Trophoblast cell (in vitro differentiated cells and primary cell): Measurements from ENCODE around the gene SNX18.

ENCODE experiments used
- DNase-seq, 2 donors: peaks; one replicate each; pipeline ENCODE4 v3.0.0-alpha.2; 2016
- H2AFZ ChIP-seq: 2 replicates; pipeline ENCODE4 v1.6.1; 2013; ENCODE audit warnings: low read length, moderate library complexity, mild to moderate bottlenecking; ENCODE audit not compliant: insufficient read depth, poor library complexity
- H2AK5ac ChIP-seq: 2 replicates; pipeline ENCODE4 v1.6.1; 2013; ENCODE audit warnings: mild to moderate bottlenecking, low read length
- H2BK120ac ChIP-seq: 2 replicates; pipeline ENCODE4 v1.6.1; 2013; ENCODE audit warnings: low read length, mild to moderate bottlenecking, moderate library complexity; ENCODE audit not compliant: insufficient read depth, poor library complexity
- H2BK12ac ChIP-seq: 2 replicates; pipeline ENCODE4 v1.6.1; 2013; ENCODE audit warnings: mild to moderate bottlenecking, low read length, moderate library complexity
- H2BK5ac ChIP-seq: 2 replicates; pipeline ENCODE4 v1.6.1; 2013; ENCODE audit warnings: low read length, low read depth, moderate library complexity, mild to moderate bottlenecking; ENCODE audit not compliant: poor library complexity
- H3K14ac ChIP-seq: 2 replicates; pipeline ENCODE4 v1.6.1; 2013; ENCODE audit warnings: mild to moderate bottlenecking, low read length
- H3K18ac ChIP-seq: 2 replicates; pipeline ENCODE4 v1.6.1; 2013; ENCODE audit warnings: mild to moderate bottlenecking, low read length
- H3K23ac ChIP-seq: 2 replicates; pipeline ENCODE4 v1.6.1; 2013; ENCODE audit warnings: low read length
- H3K27ac ChIP-seq: 2 replicates; pipeline ENCODE4 v1.5.1; 2013; ENCODE audit warnings: low read depth, mild to moderate bottlenecking, inconsistent platforms, low read length, moderate library complexity
- H3K27me3 ChIP-seq: 2 replicates; pipeline ENCODE4 v1.6.1; 2013; ENCODE audit warnings: inconsistent platforms, mild to moderate bottlenecking, low read length, moderate library complexity; ENCODE audit not compliant: insufficient read depth
- H3K36me3 ChIP-seq, 2 experiments: 1 replicate in 1 of 2; 2 replicates in 1 of 2; pipeline ENCODE4 v1.6.1; 2013; ENCODE audit warnings: low read length in 2 of 2, mild to moderate bottlenecking in 2 of 2, moderate library complexity in 1 of 2; ENCODE audit not compliant: insufficient read depth in 2 of 2, control insufficient read depth in 1 of 2
- H3K4ac ChIP-seq: 2 replicates; pipeline ENCODE4 v1.6.1; 2013; ENCODE audit warnings: low read depth, mild to moderate bottlenecking, low read length, moderate library complexity
- H3K4me1 ChIP-seq, 2 experiments: 1 replicate in 1 of 2; 2 replicates in 1 of 2; pipeline ENCODE4 v1.6.1; 2013; ENCODE audit warnings: low read length in 2 of 2, mild to moderate bottlenecking in 2 of 2, moderate library complexity in 1 of 2; ENCODE audit not compliant: insufficient read depth in 2 of 2, control insufficient read depth in 1 of 2
- H3K4me2 ChIP-seq: 2 replicates; pipeline ENCODE4 v1.6.1; 2013; ENCODE audit warnings: inconsistent platforms, mild to moderate bottlenecking, low read length, moderate library complexity
- H3K4me3 ChIP-seq: 2 replicates; pipeline ENCODE4 v1.5.1; 2013; ENCODE audit warnings: mild to moderate bottlenecking, low read depth, low read length, inconsistent platforms
- H3K79me1 ChIP-seq: one replicate; pipeline ENCODE4 v1.6.1; 2013; ENCODE audit warnings: low read length
- H3K79me2 ChIP-seq: 2 replicates; pipeline ENCODE4 v1.6.1; 2013; ENCODE audit warnings: low read length, mild to moderate bottlenecking; ENCODE audit not compliant: control insufficient read depth, insufficient read depth, poor library complexity
- H3K9ac ChIP-seq: 2 replicates; pipeline ENCODE4 v1.6.1; 2013; ENCODE audit warnings: mild to moderate bottlenecking, low read length
- H3K9me3 ChIP-seq: 2 replicates; pipeline ENCODE4 v1.6.1; 2013; ENCODE audit warnings: low read depth, mild to moderate bottlenecking, control low read depth, inconsistent platforms, low read length; ENCODE audit not compliant: insufficient read depth
- H4K12ac ChIP-seq: 2 replicates; pipeline ENCODE4 v1.6.1; 2013; ENCODE audit warnings: low read depth, mild to moderate bottlenecking, low read length, moderate library complexity
- H4K8ac ChIP-seq: 2 replicates; pipeline ENCODE4 v1.6.1; 2013; ENCODE audit warnings: low read depth, mild to moderate bottlenecking, low read length, moderate library complexity
- H4K91ac ChIP-seq: one replicate; pipeline ENCODE4 v1.6.1; 2013; ENCODE audit warnings: low read depth, mild to moderate bottlenecking, low read length, moderate library complexity
- WGBS: extraction: QIAGEN DNeasy Blood & Tissue Kit; methylation state at CpG from one replicate; pipeline ENCODE4 v1.1.7; 2013; ENCODE audit warnings: missing lambda C conversion rate; ENCODE audit not compliant: insufficient read length, insufficient coverage; ENCODE audit errors: extremely low coverage; 5-methylcytosine and 5-hydroxymethylcytosine counted together

SNX18 gene

DNA sequence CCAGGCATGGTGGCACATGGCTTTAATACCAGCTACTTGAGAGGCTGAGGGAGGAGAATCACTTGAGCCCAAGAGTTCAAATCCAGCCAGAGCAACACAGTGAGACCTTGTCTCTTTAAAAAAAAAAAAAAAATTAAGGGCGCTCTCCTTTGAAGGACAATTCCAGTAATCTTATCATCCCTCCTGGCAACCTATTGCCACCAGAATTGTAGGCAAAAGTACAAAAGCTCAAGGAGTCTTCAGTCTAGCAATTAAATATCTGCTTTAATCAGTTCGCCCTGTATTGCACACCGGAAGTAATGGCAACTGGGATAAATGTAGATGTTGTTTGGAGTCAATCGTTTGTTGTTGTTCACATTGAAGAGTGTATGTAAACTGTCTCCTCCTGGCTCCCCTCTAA is 7.7 kb downstream of the SNX18 start:
- no peak overlapping the region for H3K4ac ChIP-seq
- no CpG with 5 or more reads among the region's 4 CpGs for WGBS
- peaks cover 2 to 4% of the 10 kb centered on the region in 2 experiments for H3K36me3 ChIP-seq
- H3K79me1 ChIP-seq: peaks cover 6% of the 10 kb centered on the region
- no peak overlapping the region for H2BK12ac ChIP-seq
- no peak overlapping the region for H3K23ac ChIP-seq
- no peak overlapping the region for H3K4me2 ChIP-seq
- H3K9me3 ChIP-seq: no peaks in the 10 kb centered on the region
- H3K27me3 ChIP-seq: no peaks in the 10 kb centered on the region
- no peak overlapping the region for H2BK5ac ChIP-seq
- H3K4me1 ChIP-seq: peaks cover 7 to 14% of the 10 kb centered on the region in 2 experiments
- no peak overlapping the region for H2AFZ ChIP-seq
- no peak overlapping the region for H3K27ac ChIP-seq
- no peak overlapping the region for H3K9ac ChIP-seq
- H4K8ac ChIP-seq: no peak overlapping the region
- no peak for DNase-seq
- no peak overlapping the region for H3K18ac ChIP-seq
- H2BK120ac ChIP-seq: no peak overlapping the region
- no peak overlapping the region for H4K12ac ChIP-seq
- H4K91ac ChIP-seq: no peak overlapping the region
- peaks cover 16% of the 10 kb centered on the region for H3K79me2 ChIP-seq
- H2AK5ac ChIP-seq: no peak overlapping the region
- H3K4me3 ChIP-seq: no peak overlapping the region
- no peak overlapping the region for H3K14ac ChIP-seq

DNA sequence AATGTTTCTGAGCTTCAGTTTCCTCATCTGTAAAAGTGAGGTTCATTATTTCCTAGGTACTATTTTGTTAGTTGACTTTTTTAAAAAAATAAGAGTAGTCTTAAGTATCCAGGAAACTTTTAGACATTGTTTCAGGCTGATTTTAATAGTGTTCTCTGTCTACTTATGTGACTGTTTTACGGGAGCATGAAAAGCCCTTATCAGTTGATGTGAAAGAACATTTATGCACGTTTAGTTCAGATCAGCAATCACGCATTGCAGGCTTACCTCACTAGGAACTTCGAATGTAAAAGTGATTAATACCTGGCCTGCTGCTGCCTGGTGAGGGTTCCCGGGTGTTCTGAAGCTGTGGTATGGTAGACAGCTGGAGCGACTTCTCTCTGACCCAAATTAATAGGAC is 8.1 kb downstream of the SNX18 start:
- peaks cover 7 to 14% of the 10 kb centered on the region in 2 experiments for H3K4me1 ChIP-seq
- H2BK12ac ChIP-seq: no peak overlapping the region
- no peak overlapping the region for H2AFZ ChIP-seq
- H3K9ac ChIP-seq: no peak overlapping the region
- DNase-seq: no peak
- no peak overlapping the region for H4K8ac ChIP-seq
- H2BK5ac ChIP-seq: no peak overlapping the region
- H3K18ac ChIP-seq: no peak overlapping the region
- no peak overlapping the region for H3K27ac ChIP-seq
- H3K4me2 ChIP-seq: no peak overlapping the region
- H3K14ac ChIP-seq: no peak overlapping the region
- peaks cover 2 to 4% of the 10 kb centered on the region in 2 experiments for H3K36me3 ChIP-seq
- H3K79me1 ChIP-seq: peaks cover 2% of the 10 kb centered on the region
- no peak overlapping the region for H4K91ac ChIP-seq
- peaks cover 14% of the 10 kb centered on the region for H3K79me2 ChIP-seq
- no peak overlapping the region for H3K23ac ChIP-seq
- H2AK5ac ChIP-seq: no peak overlapping the region
- H3K9me3 ChIP-seq: no peaks in the 10 kb centered on the region
- H3K4me3 ChIP-seq: no peak overlapping the region
- no peak overlapping the region for H3K4ac ChIP-seq
- no CpG with 5 or more reads among the region's 6 CpGs for WGBS
- H2BK120ac ChIP-seq: no peak overlapping the region
- H4K12ac ChIP-seq: no peak overlapping the region
- no peaks in the 10 kb centered on the region for H3K27me3 ChIP-seq

DNA sequence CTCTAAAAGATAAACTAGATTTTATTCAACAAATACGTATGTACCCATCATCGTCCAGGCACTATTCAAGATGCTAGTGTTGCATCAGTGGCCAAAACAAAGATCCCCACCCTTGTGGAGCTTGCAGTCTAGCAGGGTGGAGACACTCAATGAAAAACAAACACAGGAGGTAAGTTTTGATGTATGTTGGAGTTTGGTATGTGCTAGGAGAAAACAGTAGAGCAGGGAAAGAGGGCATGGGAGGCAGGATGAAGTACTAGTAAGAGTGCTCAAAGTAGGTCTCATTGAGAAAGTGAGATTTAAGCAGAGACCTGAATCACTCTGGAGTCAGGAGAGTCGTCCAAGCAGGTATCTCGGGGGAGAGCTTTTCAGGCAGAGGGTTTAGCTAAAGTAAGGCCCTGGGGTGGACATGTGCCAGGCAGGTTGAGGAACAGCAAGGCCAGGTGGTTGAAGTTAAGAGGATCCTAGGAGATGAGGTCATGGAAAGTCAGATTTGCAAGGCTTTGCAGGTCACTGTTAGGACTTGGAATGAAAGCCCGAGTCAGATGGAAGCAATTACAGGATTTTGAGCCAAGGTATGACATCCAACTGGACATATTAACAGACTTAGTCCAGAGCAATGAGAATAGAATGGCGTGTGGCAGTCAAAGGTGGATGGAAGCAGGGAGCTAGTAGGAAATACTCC is 9.2 kb downstream of the SNX18 start:
- Histone ChIP-seq H2AFZ (no peak overlapping the region), H3K36me3 (peaks cover 2 to 4% of the 10 kb centered on the region in 2 experiments), H3K4ac (peak overlapping the region; percentile 20), H3K4me1 (peaks cover 6 to 13% of the 10 kb centered on the region in 2 experiments), H3K18ac (no peak overlapping the region), H2BK120ac (no peak overlapping the region), H3K9me3 (no peaks in the 10 kb centered on the region), H2BK12ac (no peak overlapping the region), H4K91ac (no peak overlapping the region), H4K12ac (no peak overlapping the region), H3K27ac (no peak overlapping the region), H3K9ac (no peak overlapping the region), H4K8ac (no peak overlapping the region), H3K4me3 (no peak overlapping the region), H3K79me1 (no peaks in the 10 kb centered on the region), H3K23ac (no peak overlapping the region), H2BK5ac (no peak overlapping the region), H3K14ac (no peak overlapping the region), H3K27me3 (no peaks in the 10 kb centered on the region), H3K79me2 (peaks cover 11% of the 10 kb centered on the region), H2AK5ac (no peak overlapping the region), H3K4me2 (no peak overlapping the region)
- DNase-seq: peak in 1 of 2 donors; percentile 34
- WGBS: no CpG with 5 or more reads among the region's 6 CpGs

DNA sequence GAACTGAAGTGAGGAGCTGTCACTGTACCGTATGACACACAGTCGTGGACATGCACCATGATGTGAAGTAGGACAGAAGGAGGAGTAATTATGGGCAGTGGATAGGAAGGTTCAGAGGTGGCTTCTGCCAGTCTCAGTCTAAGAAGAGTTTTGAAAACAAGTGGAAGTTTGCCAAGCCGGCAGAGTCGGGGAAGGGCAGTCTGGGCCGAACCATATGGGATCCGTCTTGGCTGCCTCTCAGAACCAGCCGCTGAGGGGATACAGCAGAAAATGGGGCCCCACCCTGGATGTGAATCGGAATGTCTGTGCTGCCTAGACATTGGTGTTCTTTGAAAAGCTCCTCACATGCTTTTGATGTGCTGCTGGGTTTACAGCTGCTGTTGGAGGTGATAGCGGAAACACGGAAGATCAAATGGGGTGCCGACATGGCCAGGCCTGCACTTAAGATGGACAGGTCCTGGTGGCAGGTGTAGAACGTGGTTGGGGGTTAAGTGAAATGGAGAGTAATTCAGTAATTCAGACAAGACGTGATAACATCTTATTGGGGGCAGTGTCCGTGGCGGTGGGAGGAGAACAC is 11.2 kb downstream of the SNX18 start:
- Histone ChIP-seq H3K4me1 (peaks cover 13% of the 10 kb centered on the region in 2 experiments), H3K9ac (no peak overlapping the region), H4K12ac (no peak overlapping the region), H2BK5ac (no peak overlapping the region), H3K79me2 (peaks cover 11% of the 10 kb centered on the region), H3K18ac (peak overlapping the region; percentile 7), H3K4me2 (no peak overlapping the region), H3K79me1 (peaks cover 5% of the 10 kb centered on the region), H3K36me3 (peaks cover 2 to 4% of the 10 kb centered on the region in 2 experiments), H4K8ac (no peak overlapping the region), H3K4ac (peak overlapping the region; percentile 34), H3K23ac (no peak overlapping the region), H4K91ac (no peak overlapping the region), H3K27ac (no peak overlapping the region), H3K27me3 (no peaks in the 10 kb centered on the region), H2AK5ac (no peak overlapping the region), H2BK120ac (no peak overlapping the region), H2BK12ac (no peak overlapping the region), H3K4me3 (no peak overlapping the region), H3K9me3 (no peaks in the 10 kb centered on the region), H3K14ac (no peak overlapping the region), H2AFZ (no peak overlapping the region)
- DNase-seq: no peak
- no CpG with 5 or more reads among the region's 15 CpGs for whole genome bisulfite sequencing
